Measurements from ENCODE around the gene BCKDHA.
A peak's percentile ranks its signal among the peaks of the same experiment; 100 is the strongest.
"Not testable (repeated sequence)": the region's sequence is repeated elsewhere in the genome, so short reads cannot be mapped to it uniquely, and the experiment has no call there.

Gene BCKDHA

GRCh38 chr19:41447732-41448332 lies 50.2 kb downstream of the BCKDHA start:
- DNase-seq (ENCODE audit: low spot score): no peak

- DNase-seq (ENCODE audit: low spot score): peak; percentile 95
Observed at GRCh38 chr19:41449079-41449864, 51.7 kb downstream of the BCKDHA start.

GRCh38 chr19:41449865-41450178 lies 52.2 kb downstream of the BCKDHA start:
- no peak for DNase-seq (ENCODE audit: low spot score)

GRCh38 chr19:41452584-41453275 lies 55.1 kb downstream of the BCKDHA start:
- DNase-seq (ENCODE audit: low spot score): no peak

- DNase-seq (ENCODE audit: low spot score): no peak
Observed at GRCh38 chr19:41455936-41456335, 58.3 kb downstream of the BCKDHA start.

- DNase-seq (ENCODE audit: low spot score): no peak
Observed at GRCh38 chr19:41456342-41456918, 58.8 kb downstream of the BCKDHA start.

- DNase-seq (ENCODE audit: low spot score): no peak
Observed at GRCh38 chr19:41457241-41457640, 59.6 kb downstream of the BCKDHA start.

GRCh38 chr19:41462497-41462896 lies 64.9 kb downstream of the BCKDHA start:
- DNase-seq (ENCODE audit: low spot score): no peak

- not testable (repeated sequence) for DNase-seq (ENCODE audit: low spot score)
Observed at GRCh38 chr19:41463257-41464256, 65.9 kb downstream of the BCKDHA start.
